ENCODE measurements around the gene CA5A.

CA5A gene

GRCh38 chr16:87963400-87963799 lies 27.1 kb upstream of the CA5A start:
- no peak for DNase-seq (ENCODE audit: low spot score)

GRCh38 chr16:87961623-87962022 lies 25.3 kb upstream of the CA5A start:
- DNase-seq (ENCODE audit: low spot score) = no peak

DNA sequence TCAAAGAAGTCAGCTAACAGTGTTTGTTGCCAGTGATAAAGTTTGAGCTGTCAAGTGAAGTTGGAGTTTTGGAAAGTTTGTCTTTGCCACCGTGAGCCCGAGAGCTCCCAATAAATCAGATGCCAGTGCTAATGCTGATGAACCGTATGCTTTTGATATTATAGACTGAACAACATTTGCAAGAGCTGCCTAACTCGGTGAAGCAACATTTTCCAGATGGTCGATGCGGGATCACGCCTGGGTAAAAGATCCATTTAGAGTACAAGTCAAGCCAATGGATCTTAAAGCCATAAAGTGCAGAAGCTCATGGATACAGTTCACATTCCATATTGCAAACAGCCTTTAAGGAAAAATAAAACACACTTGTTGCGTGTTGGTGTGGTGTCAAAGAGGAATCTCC lies 24.5 kb upstream of the CA5A start:
- no peak for DNase-seq (ENCODE audit: low spot score)

GRCh38 chr16:87960296-87960695 lies 24.0 kb upstream of the CA5A start:
- DNase-seq (ENCODE audit: low spot score) = no peak

DNA sequence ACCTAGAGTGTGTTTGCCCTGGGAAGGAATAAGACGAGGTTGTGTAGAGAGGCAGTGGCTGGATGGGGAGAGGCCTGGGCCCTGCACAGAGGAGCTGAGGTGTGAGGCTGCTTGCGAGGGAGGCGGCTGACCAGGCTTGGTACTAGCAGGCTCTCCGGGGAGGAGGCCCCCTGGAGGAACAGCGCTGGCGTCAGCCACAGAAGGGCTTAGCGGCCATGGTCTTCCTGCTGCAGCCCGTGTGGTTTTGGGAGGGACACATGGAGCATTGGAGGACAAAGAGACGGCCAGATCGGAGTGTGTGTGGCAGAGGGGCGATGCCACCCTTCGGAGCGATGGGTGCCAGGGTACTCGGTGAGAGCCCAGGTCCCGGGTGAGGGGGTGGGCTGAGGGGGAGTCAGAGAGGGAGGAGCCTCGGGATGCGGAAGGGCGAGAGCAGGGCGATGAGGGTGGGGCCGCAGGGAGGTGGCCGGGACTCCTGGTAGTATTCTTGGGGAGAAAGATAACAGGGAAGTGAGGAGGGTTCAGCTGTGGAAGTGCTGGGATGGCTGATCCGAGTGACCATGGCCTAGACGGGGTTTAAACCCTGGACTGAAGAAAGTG lies 23.2 kb upstream of the CA5A start:
- DNase-seq (ENCODE audit: low spot score) = no peak

- peak; percentile 61 for DNase-seq (ENCODE audit: low spot score)
These were observed 22.3 kb upstream of the CA5A start for GRCh38 chr16:87958632-87959031.

DNA sequence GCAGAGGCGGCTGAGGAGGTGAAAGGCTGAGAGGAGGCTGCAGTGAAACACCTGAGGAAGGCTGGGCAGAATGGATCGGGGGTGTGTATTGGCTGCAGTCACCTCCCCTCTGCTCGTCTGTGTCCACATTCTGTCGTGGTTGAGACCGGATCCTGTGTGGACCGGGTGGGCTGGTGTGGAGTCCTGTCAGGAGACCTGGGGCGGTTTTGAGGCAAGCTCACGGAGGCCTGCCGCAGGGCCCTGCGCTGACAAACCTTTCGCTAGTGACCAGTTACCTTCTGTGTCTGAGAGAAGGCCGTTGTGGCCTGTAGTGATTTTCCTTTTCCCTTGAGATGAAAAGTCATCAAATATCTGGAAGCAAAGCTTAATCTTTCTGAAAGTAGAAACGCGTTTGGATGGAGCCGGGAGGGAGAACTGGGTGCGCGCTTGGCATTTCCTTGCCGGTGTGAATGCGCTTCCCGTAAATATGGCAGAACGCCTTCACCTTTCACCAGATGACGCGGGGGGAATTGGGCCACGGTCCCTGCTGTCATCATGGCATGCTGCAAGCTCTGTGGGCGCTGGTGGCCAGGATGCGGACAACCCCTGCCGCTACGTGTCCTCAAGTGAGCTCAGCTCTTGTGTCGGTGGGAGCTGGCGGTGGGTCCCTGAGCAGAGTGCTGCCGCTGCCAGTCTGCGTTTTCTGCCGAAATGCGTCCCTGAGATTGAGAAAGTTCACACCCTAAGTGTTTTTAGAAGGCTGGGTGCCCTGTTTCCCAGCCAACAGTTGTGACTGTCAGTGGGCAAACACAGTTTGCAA lies 21.2 kb upstream of the CA5A start:
- DNase-seq (ENCODE audit: low spot score) = no peak

- no peak for DNase-seq (ENCODE audit: low spot score)
These were observed 20.3 kb upstream of the CA5A start for GRCh38 chr16:87956365-87957231.

DNA sequence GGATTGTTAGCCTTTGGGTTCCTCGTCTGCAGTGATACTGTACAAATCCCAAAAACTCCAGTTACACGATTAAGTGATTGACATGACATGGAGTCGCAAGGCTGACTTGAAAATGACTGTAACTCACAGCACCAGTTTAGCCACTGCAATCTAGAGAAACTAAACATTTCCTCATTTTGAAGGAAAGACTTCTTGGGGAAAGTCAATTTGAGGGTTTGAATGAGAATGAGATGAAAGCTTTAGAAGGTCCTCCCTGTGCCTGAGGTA lies 19.7 kb upstream of the CA5A start:
- DNase-seq (ENCODE audit: low spot score) = no peak

- DNase-seq (ENCODE audit: low spot score) = no peak
These were observed 19.2 kb upstream of the CA5A start for GRCh38 chr16:87955302-87956097.

GRCh38 chr16:87954826-87955225 lies 18.5 kb upstream of the CA5A start:
- no peak for DNase-seq (ENCODE audit: low spot score)

GRCh38 chr16:87954361-87954760 lies 18.0 kb upstream of the CA5A start:
- no peak for DNase-seq (ENCODE audit: low spot score)

DNA sequence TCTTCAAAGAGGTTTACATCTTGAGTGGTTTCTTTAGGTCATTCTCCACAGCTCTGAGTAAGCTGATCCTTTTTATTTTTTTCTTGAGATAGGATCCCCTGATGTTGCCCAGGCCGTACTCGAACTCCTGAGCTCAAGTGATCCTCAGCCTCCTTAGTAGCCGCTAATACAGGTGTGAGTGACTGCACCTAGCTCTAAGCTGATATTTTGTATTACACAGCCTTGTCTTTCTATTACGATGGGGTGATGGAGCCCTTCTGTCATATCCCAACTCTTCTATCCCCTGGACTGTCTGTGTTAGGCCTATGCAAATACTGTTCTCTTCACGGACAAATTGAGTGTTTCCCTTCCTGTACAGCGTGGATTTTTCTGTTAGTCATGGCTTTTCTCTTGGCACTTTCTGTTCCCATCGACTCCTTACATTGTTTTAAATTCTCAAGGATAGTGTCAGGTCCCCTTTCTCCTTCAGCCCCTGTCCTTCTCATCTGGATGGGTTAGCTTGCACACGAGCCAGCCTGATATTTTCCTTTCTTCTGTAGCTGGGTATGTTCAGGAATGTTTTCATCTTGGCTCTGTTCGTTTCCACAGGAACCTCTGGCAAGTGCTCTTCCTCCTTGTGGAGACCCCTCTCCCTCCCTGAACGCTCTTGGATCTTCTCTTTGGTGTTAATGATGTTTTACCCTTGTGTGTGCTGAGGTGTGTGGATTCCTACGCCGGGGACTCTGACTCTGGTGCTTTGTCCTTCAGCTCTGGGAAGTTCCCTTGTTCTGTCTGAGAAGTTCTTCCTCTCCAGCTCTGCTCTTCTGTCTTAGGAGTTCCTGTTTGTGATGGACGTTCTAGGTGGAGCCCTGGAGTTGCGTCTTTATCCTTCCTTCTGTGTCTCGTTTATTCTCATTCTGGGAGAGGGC lies 17.2 kb upstream of the CA5A start:
- DNase-seq (ENCODE audit: low spot score) = no peak

DNA sequence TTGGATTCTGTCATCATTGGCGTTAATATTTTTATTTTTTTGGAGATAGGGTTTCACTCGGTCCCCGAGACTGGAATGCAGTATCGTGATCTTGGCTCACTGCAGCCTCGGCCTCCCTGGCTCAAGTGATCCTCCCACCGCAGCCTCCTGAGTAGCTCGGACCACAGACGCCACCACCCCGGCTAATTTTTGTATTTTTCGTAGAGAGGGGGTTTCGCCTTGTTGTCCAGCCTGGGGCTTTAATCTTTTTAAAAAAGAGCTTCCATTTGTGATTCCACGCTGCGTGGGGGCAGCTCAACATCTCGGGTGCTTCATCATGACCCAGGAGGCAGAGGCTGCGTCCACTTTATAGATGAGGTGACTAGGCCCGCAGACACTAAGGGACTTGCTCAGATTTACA lies 16.4 kb upstream of the CA5A start:
- DNase-seq (ENCODE audit: low spot score) = no peak

DNA sequence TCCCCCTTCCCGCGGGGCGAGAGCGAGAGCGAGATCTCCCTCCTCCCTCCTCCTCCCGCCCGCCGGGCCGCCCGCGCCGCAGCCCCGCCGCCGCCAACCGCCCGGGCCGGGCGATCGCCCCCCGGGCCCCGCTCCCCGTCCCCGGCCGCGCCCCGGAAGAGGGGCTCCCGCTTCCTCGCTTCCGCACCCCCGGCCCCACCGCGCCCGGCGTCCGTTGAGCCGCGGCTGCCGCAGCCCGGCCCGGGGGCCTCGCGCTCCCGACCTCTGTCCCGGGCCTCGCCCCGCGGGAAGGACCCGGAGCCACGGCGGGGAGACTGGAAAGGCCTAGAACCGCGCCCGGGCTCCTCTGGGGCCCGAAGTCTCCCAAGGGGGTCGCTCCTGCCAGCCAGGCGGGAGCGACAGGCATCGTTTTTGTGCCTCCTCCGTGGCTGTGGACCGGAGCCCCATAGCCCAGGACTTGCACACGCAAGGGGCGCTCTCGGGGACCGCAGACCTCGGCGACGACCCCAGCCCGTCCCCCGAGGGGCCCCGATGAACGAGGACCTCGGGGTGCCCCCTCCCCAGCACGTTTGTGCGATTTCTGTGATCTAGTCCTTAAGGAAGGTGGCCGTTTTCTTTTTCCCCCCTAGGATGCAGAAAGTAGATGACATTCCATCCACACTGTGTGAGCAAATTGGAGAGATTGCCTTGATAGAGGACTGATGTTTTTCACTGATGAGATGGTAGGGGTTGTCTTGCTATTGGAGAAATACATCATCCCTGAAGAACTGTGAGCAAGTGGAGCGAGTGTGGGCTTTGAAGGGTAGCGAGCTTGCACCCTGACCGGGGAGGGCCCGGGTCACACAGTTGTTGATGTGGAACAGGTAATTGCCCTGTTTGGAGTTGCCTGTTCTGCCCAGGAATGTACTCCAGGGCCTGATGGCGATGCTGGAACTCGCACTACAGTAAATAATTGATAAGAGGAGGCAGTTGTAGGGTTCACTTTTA lies 15.5 kb upstream of the CA5A start:
- no peak for DNase-seq (ENCODE audit: low spot score)

DNA sequence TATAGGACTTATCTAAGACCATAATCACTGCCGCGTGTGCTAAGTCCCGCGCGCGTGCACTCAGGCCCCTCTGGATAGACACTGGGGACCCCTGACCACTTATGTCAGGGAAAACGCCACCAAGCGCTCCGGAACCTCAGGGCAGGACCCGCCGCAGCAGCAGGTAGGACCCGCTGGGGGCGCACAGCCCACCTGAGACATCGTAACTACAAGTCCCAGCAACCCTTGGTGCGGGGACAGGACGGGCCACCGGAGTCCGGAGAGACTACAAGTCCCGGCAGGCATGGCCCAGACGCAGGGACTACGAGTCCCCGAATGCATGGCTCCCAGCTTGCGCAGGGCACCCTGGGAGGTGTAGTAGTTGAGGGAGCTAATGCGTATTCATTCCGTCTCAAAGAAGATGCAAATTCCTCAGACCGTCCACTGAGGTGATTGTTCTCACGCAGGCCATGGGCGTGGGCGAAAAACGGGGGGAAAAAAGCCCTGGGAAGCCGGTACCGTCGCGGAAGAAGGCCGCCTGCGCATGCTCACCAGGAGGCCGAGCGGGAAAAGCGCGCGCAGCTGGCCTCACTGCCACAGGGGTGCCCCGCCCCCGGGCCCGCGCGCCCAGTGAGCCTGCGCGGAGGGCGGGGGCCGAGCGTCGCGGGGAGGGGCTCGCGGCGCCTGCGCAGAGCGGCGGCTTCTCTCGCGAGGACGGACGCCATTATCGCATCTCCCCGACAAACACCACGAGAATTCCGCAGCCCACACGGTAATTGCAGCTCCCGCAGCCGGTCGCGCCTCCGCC lies 14.6 kb upstream of the CA5A start, which contains the start of gene BANP:
TSS of gene BANP (plus strand) at position 670 of the 787 bp plus-strand sequence. CDS start 23,682 bp downstream, outside the sequence.
- peak; percentile 99 for DNase-seq (ENCODE audit: low spot score)

DNA sequence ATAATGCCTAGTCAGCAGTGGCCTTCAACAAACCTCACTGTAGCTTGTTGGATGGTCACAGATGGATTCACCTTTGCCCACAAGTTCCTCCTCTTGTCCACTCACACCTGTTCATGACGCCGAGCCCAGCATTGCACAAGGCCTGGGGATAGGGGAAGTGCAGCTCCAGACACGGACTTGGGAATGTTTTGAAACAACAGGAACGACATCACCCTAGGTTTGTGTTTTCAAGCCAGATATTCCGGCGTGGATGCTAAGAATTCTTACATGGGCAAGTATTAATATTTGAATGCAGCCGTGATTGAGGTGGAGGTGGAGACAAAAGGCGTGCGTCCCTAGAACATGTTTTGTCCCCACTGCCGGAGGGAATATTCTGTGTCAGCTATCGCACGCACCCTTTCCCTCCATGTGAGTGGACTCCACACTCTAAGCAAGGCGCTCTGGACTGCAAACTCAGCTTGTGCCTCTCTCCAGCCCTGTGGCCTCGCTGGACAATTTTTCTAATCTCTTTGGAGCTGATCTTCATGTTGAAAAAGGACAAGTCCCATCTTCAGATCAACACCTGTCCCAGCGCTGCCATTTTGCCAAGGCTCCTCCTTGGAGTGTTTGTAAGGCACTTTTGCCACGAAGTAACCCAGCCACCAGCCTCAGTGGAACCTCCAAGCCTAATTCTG lies 12.9 kb upstream of the CA5A start:
- DNase-seq (ENCODE audit: low spot score) = no peak

DNA sequence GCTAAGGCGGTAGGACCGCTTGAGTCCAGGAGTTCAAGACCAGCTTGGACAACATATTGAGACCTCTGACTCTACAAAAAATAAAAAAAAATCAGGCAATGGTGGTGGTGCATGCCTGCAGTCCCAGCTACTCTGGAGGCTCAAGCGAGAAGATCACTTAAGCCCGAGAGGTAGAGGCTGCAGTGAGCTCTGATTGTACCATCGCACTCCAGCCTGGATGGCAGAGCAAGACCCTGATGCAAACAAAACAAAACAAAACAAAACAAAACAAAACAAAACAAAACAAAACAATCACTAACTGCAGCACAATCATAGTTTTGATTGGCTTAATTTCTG lies 12.4 kb upstream of the CA5A start:
- no peak for DNase-seq (ENCODE audit: low spot score)

GRCh38 chr16:87948119-87948545 lies 11.8 kb upstream of the CA5A start:
- no peak for DNase-seq (ENCODE audit: low spot score)

Data from D341Med (cell line).